DMS153 (cell line): ENCODE results near the gene BACE1.
"Not testable (repeated sequence)": the region's sequence is repeated elsewhere in the genome, so short reads cannot be mapped to it uniquely, and the experiment has no call there.

Experiments
- DNase-seq: peaks from one replicate; lab custom pipeline; 2025; lab: John Stamatoyannopoulos, UW

The BACE1 gene

DNA sequence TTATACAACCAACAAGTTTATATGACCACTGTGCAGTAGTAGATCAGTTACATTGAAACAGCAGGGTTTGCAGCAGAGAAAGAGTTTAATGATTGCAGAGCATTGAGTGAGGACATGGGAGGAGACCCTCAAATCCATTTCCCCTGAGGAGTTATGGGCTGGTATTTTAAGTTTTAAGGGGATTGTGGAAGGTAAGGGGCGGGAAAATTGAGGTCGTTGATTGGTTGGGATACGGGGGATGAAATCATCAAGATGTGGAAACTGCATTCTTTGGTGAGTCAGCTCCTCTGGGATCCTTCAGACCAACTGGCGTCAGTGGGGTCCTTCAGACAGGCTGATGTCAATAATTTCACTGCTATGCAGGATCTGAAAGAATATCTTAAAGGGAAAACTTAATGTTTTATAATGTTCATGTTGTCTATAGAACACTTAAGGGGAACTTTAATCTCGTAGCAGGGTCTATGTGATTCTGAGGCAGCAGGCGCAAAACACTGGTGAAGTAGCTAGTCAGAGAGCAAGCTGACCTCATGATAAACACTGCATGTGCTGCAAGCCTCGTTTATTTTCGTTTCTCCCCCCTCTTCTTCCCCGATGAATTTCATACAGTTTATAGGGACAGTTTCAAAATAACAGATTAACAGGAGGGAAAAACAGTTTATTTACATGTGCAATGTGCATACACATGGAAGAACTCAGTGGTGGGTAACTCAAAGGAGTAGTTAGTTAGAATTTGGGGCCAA is 42.3 kb downstream of the BACE1 start:
- DNase-seq: no peak

- not testable (repeated sequence) for DNase-seq
Measured at GRCh38 chr11:117272175-117272574, 43.9 kb downstream of the BACE1 start.

DNA sequence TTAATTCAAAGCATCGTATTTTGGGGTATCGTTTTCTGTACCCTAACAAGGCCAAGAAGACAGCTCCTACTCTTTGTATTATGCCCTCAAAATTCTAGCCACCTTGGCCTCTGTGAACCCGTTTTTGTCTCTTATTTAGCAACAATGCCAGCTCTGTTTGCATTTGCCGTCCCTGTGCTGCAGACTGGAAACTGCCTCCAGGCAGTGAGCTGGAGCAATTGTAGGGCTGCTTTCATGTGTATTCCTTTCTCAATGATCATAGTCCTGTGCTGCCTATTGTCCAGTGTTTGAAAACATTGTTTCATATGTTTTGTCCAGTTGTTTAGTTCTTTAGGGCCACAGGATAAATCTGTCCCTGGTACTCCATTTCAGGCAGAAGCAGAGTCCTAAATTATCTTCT is 44.8 kb downstream of the BACE1 start:
- DNase-seq: no peak

GRCh38 chr11:117269856-117270255 is 46.2 kb downstream of the BACE1 start:
- no peak for DNase-seq

DNA sequence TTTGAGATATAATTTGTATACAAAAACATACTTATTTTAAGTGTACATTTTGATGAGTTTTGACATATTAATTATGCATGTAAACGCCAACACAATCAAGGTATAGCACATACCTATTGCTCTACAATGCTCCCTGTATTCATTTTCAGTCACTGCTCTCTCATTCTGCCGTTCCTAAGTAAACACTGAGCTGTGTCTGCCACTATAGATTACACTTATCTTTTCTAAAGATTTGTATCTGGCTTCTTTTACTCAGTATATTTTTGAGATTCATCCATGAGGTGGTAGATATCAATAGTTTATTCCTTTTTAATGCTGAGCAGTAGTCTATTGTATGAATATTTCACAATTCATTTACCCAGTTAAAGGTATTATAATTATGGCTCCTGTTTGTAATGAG is 50.3 kb downstream of the BACE1 start:
- DNase-seq: no peak

- DNase-seq: not testable (repeated sequence)
Measured at GRCh38 chr11:117264624-117265323, 51.3 kb downstream of the BACE1 start.

DNA sequence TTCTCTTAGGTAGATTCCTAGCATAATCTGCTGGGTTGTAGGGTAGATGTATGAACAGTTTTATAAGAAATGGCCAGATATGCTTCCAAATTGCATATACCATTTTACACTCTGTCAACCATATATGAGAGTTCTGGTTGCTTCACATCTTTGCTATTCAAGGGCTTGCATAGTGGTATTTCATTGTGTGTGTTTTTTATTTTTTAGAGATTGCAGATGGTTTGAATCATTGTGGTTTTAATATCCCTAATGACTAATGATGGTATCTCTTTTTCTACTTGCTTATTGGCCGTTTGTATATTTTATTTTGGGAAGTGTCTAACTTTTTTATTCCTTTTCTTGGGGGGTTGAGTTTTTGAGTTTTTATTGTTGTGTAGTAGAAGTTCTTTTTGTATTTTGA is 56.6 kb downstream of the BACE1 start:
- DNase-seq: no peak

DNA sequence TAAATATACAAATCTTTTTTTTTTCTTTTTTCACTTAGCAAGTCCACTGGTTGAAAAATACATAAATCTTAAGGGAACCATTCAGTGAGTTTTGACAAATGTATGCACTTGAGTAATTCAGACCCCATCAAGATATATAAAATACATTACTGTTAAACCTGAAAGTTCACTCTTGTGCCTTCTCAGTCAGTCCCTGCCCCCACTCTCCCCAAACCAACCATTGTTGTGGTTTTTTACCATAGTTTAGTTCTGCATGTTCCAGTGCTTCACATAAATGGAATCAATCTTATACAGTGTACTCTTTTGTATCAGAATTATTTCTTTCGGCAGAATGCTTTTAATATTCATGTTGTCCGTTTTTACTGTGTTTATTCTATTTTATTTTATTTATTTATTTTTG is 57.5 kb downstream of the BACE1 start:
- DNase-seq: no peak

DNA sequence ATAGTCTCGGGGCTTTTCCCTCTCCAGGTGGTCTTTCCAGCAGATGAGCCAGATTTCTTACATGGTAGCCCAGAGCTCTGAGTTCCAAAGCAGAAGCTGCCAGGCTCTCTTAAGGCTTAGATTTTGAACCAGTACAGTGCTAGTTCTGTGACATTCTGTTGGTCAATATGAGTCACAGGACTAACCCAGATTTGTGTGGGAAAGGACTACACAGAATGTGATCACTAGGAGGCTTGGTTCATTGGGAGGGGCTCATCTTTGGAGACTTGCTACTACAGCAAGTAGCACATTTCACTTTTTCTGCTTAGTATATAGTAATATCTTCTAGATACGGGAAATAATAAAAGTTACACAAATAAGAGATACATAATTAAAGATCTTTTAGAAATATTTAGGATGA is 59.5 kb downstream of the BACE1 start:
- DNase-seq: no peak

- DNase-seq: no peak
Measured at GRCh38 chr11:117255966-117256365, 60.1 kb downstream of the BACE1 start.

DNA sequence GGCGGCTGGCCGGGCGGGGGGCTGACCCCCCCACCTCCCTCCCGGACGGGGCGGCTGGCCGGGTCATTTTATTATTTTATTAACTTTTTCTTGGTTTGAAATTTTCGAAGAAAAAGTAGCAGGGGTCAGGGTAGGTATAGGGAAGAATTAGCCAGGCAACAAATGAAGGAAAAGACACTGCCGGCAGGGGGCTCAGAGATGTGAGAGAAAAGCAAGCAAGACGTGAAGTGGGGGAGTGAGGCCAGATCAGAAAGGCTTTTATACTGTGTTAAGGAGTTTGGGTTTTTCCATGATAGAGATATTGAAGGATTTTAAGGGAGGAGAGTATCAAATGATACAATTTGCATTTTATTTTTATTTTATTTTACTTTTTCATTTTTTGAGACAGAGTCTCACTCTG is 64.5 kb downstream of the BACE1 start:
- no peak for DNase-seq

DNA sequence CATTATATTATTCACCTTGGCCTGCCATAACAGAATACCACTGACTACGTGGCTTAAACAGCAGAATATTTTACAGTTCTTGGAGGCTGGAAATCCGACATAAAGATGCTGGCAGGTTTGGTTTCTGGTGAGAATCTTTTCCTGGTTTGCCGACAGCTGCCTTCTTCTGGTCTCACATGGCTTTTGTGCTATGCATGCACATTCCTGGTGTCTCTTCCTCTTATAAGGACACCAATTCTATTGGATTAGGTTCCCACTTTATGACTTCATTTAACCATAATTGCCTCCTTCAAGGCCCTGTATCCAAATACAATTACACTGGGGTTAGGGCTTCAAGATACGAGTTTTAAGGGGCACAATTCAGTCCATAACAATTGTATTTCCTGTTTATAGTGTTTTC is 66.5 kb downstream of the BACE1 start:
- no peak for DNase-seq

- no peak for DNase-seq
Measured at GRCh38 chr11:117248341-117248740, 67.7 kb downstream of the BACE1 start.

- DNase-seq: no peak
Measured at GRCh38 chr11:117239295-117239694, 76.8 kb downstream of the BACE1 start.

- no peak for DNase-seq
Measured at GRCh38 chr11:117238221-117238620, 77.8 kb downstream of the BACE1 start.
